ENCODE results near the gene CACNG4.

Gene CACNG4

GRCh38 chr17:67067571-67068482 is 103.3 kb downstream of the CACNG4 start:
- DNase-seq, result no peak

- DNase-seq, result no peak
These were observed 104.5 kb downstream of the CACNG4 start for GRCh38 chr17:67068999-67069398.

- no peak for DNase-seq
These were observed 105.2 kb downstream of the CACNG4 start for GRCh38 chr17:67069603-67070136.

- no peak for DNase-seq
These were observed 107.1 kb downstream of the CACNG4 start for GRCh38 chr17:67071595-67071994.

- DNase-seq, result no peak
These were observed 108.4 kb downstream of the CACNG4 start for GRCh38 chr17:67072885-67073284.

GRCh38 chr17:67074781-67075180 is 110.3 kb downstream of the CACNG4 start:
- DNase-seq, result no peak

GRCh38 chr17:67076290-67076689 is 111.8 kb downstream of the CACNG4 start:
- no peak for DNase-seq

- no peak for DNase-seq
These were observed 113.8 kb downstream of the CACNG4 start for GRCh38 chr17:67078292-67078691.

- DNase-seq, result no peak
These were observed 115.0 kb downstream of the CACNG4 start for GRCh38 chr17:67079491-67079890.

- no peak for DNase-seq
These were observed 116.3 kb downstream of the CACNG4 start for GRCh38 chr17:67080804-67081203.

GRCh38 chr17:67082107-67082506 is 117.6 kb downstream of the CACNG4 start:
- no peak for DNase-seq

Data from stimulated activated CD8-positive, alpha-beta memory T cell treated with anti-CD3 and anti-CD28 coated beads, Interleukin-4, amount 100 ng/mL, for 48 hours (primary cell).